Measurements from ENCODE around the gene WBP4. TPM values are rescaled to one million over a fixed set of nuclear protein-coding genes. Genes with fewer than 3 reads are reported as not detected.

WBP4 gene
- total RNA-seq, 2 experiments from 2014 or later, result 9.6 to 11.8 TPM

DNA sequence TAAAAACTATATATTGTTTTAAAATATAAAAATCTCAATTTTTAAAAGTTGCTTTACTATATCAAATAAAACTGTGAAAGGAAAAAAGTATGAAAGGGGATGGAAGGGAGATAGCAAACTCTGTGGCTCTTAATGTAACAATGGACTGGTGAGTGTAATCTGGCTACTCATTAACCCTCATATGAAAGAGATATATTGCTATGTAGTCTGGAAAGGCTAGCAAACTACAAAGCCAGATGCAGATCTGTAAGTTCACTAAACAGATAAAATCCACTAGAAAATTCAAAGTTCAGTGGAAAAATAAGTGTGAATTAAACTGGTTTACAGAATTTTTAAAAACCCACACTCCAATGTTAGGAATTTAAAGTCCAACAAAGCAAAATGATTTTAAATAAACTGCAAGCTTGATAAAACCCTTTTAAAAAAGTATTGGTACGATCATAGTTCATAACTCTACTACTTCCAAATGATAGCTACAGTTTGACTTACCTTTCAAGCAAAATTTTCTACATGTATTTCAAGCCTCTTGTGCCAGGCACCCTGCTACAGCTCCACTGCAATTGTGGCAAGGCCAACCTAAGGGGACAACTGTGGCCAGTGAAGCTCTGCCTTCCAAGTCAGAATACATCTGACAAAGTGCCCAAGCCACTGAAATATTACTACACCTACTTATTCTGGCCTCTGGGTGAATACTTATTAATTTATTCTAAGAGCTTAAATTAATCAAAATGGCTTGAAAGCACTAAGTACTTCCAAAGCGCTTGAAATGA lies 41.5 kb upstream of the WBP4 start:
- POLR2A ChIA-PET, result interaction anchor here (0.6 to 6.6 kb wide), 12 partner anchors 9 to 1254 kb away, joined by 3 to 102 read pairs (median 4); partner anchors contain the start of gene WBP4
- TF ChIP-seq, protein P1, sequence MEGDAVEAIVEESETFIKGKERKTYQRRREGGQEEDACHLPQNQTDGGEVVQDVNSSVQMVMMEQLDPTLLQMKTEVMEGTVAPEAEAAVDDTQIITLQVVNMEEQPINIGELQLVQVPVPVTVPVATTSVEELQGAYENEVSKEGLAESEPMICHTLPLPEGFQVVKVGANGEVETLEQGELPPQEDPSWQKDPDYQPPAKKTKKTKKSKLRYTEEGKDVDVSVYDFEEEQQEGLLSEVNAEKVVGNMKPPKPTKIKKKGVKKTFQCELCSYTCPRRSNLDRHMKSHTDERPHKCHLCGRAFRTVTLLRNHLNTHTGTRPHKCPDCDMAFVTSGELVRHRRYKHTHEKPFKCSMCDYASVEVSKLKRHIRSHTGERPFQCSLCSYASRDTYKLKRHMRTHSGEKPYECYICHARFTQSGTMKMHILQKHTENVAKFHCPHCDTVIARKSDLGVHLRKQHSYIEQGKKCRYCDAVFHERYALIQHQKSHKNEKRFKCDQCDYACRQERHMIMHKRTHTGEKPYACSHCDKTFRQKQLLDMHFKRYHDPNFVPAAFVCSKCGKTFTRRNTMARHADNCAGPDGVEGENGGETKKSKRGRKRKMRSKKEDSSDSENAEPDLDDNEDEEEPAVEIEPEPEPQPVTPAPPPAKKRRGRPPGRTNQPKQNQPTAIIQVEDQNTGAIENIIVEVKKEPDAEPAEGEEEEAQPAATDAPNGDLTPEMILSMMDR (IDR thresholded peaks at IDR 0.05), result no peak

DNA sequence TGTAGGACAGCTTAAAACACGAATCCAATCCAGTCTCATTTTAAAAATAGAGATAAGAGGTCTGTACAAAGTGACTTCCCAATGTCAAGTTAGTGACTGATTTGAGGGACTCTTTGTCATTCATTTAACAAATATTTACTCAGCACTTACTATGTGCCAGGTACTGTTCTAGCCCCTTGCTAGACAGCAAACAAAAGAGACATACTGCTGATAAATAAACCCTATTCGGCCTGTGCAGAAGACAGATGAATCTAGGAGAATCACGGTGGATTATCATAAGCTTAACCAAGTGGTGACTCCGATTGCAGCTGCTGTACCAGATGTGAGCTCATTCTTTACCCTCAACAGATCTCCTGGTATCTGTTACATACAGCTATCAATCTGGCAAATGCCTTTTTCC lies 35.8 kb upstream of the WBP4 start:
- ChIA-PET CTCF (interaction anchor here (1.0 kb wide), 1 partner anchor 51 kb away, joined by 3 read pairs; no protein-coding TSS in a partner anchor), POLR2A (interaction anchor here (0.6 kb wide), 1 partner anchor 745 kb away, joined by 3 read pairs; no protein-coding TSS in a partner anchor)
- Mint-ChIP-seq H3K36me3 (ENCODE audit: low read depth) (peaks cover 1% of the 10 kb centered on the region), H3K9me3 (no peaks in the 10 kb centered on the region), H3K4me3 (no peak overlapping the region), H3K27ac (no peak overlapping the region), H3K27me3 (no peaks in the 10 kb centered on the region), H3K4me1 (ENCODE audit: low read depth) (peaks cover 26% of the 10 kb centered on the region)
- no peak for ATAC-seq
- intact Hi-C loops (cut with micrococcal nuclease), result no loop called here
- TF ChIP-seq, protein P1 (IDR thresholded peaks at IDR 0.05), result no peak
- DNase-seq, result no peak

More for the DNA sequence above, 41.5 kb upstream of the WBP4 start:
- H3K4me1 Mint-ChIP-seq (ENCODE audit: low read depth), result peaks cover 21% of the 10 kb centered on the region
- DNase-seq (no peak), ATAC-seq (no peak)
- H3K9me3 Mint-ChIP-seq, result no peaks in the 10 kb centered on the region
- H3K27me3 Mint-ChIP-seq, result no peaks in the 10 kb centered on the region
- CTCF ChIA-PET, result interaction anchor here (0.9 to 4.3 kb wide), 11 partner anchors 10 to 98 kb away, joined by 3 to 31 read pairs (median 4); partner anchors contain the start of gene WBP4
- intact Hi-C loops (cut with micrococcal nuclease), result loop anchor here (2.0 to 10.0 kb wide), 3 partner anchors 37 to 55 kb away; partner anchors contain the start of gene WBP4
- no peak overlapping the region for H3K4me3 Mint-ChIP-seq
- H3K36me3 Mint-ChIP-seq (ENCODE audit: low read depth), result peaks cover 16% of the 10 kb centered on the region
- no peak overlapping the region for H3K27ac Mint-ChIP-seq

DNA sequence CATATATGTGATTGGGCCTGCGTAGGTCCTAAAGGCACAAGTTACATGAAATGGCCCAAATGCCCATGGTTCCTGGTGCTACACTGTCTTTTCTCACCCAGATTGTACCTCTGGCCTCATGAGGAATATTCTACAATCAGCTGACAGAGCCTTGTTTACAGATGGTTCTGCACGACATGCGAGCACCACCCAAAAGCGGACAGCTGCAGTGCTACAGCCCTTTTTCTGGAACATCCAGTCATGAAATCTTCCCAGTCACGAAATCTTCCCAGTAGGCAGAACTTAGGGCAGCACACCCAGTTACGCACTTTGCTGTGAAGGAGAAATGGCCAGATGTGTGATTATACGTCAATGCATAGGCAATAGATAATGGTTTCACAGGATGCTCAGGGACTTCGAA lies 34.5 kb upstream of the WBP4 start:
- Mint-ChIP-seq H3K27me3 (no peaks in the 10 kb centered on the region), H3K4me1 (ENCODE audit: low read depth) (peaks cover 28% of the 10 kb centered on the region), H3K27ac (no peak overlapping the region), H3K4me3 (no peak overlapping the region), H3K9me3 (no peaks in the 10 kb centered on the region), H3K36me3 (ENCODE audit: low read depth) (peaks cover 1% of the 10 kb centered on the region)
- POLR2A ChIA-PET, result interaction anchor here (0.7 kb wide), 1 partner anchor 32 kb away, joined by 3 read pairs; no protein-coding TSS in a partner anchor
- no peak for ATAC-seq
- intact Hi-C loops (cut with micrococcal nuclease), result no loop called here
- DNase-seq, result no peak
- TF ChIP-seq, protein P1 (IDR thresholded peaks at IDR 0.05), result no peak
- CTCF ChIA-PET, result no interaction called here

DNA sequence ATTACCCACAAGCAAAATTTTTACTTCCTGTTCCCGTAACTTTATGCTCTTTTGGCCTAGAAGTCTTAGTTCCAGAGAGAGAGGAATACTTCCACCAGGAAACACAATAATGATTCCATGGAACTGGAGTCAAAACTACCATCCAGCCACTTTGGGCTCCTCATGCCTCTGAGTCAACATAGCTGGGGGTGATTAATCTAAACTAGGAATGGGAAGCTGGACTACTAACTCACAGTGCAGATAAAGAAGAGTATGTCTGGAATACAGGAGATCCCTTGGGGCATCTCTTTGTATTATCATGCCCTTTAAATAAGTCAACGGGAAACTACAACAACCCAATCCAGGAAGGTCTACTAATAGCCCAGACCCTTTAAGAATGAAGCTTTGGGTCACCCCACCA lies 33.3 kb upstream of the WBP4 start:
- Mint-ChIP-seq H3K27ac (no peak overlapping the region), H3K4me1 (ENCODE audit: low read depth) (peaks cover 29% of the 10 kb centered on the region), H3K36me3 (ENCODE audit: low read depth) (peaks cover 1% of the 10 kb centered on the region), H3K27me3 (no peaks in the 10 kb centered on the region), H3K9me3 (no peaks in the 10 kb centered on the region), H3K4me3 (no peak overlapping the region)
- intact Hi-C loops (cut with micrococcal nuclease), result no loop called here
- no peak for DNase-seq
- TF ChIP-seq, protein P1 (IDR thresholded peaks at IDR 0.05), result no peak
- ATAC-seq, result no peak
- ChIA-PET POLR2A (no interaction called here), CTCF (interaction anchor here (1.2 to 2.4 kb wide), 3 partner anchors 14 to 26 kb away, joined by 3 to 12 read pairs (median 6); no protein-coding TSS in a partner anchor)

DNA sequence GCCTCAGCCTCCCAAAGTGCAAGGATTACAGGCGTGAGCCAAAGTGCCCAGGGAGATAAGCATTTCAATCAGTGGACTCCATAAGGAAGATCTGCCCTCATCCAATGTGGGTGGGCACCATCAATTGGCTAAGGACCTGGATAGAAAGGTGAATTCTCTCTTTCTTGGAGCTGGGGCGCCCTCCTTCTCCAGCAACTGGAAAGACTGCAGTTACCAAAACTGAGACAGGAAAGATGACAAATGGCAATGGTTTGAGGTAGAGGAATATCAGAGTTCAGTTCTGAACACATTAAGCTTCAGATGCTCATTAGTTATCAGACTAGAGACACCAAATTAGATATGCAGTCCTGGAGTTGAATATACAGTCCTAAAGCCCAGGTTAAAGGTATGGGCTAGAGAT lies 31.7 kb upstream of the WBP4 start:
- ATAC-seq (peak; percentile 28), DNase-seq (peak; percentile 35)
- intact Hi-C loops (cut with micrococcal nuclease), result no loop called here
- H3K4me1 Mint-ChIP-seq (ENCODE audit: low read depth), result peaks cover 33% of the 10 kb centered on the region
- no peaks in the 10 kb centered on the region for H3K9me3 Mint-ChIP-seq
- peaks cover 1% of the 10 kb centered on the region for H3K36me3 Mint-ChIP-seq (ENCODE audit: low read depth)
- no peaks in the 10 kb centered on the region for H3K27me3 Mint-ChIP-seq
- ChIA-PET POLR2A (interaction anchor here (1.5 kb wide), 1 partner anchor 11 kb away, joined by 3 read pairs; the partner anchor contains the start of gene ELF1), CTCF (interaction anchor here (0.7 to 2.4 kb wide), 8 partner anchors 8 to 394 kb away, joined by 3 to 12 read pairs (median 4); partner anchors contain the start of gene ELF1)
- H3K4me3 Mint-ChIP-seq, result no peak overlapping the region
- H3K27ac Mint-ChIP-seq, result no peak overlapping the region
- TF ChIP-seq, protein P1 (IDR thresholded peaks at IDR 0.05), result no peak

Data from activated CD8-positive, alpha-beta T cell treated with anti-CD3 and anti-CD28 coated beads for 36 hours (primary cell).